ENCODE measurements around the gene RALGAPA2. TPM values are rescaled to one million over a fixed set of nuclear protein-coding genes. Genes with fewer than 3 reads are reported as not detected.

The RALGAPA2 gene
- total RNA-seq, 3 donors from 2014 or later (not counting 1 experiment from before 2014, with no cell fraction given) = 26.6 to 33.9 (median 33.1) TPM

GRCh38 chr20:20454850-20455627 lies 257.4 kb downstream of the RALGAPA2 start:
- WGBS (ENCODE audit: insufficient coverage) = 96% methylated on average over 20 of the region's 21 CpGs

GRCh38 chr20:20454367-20454766 lies 258.1 kb downstream of the RALGAPA2 start:
- DNase-seq (no peak), ATAC-seq (no peak)
- H3K4me3 ChIP-seq (ENCODE audit: low read length) = no peak overlapping the region
- Mint-ChIP-seq H3K4me1 (peaks cover 13 to 22% of the 10 kb centered on the region in 2 donors), H3K27me3 (ENCODE audit: low read depth in 2 of 2) (no peaks in the 10 kb centered on the region), H3K36me3 (no peaks in the 10 kb centered on the region), H3K27ac (no peak overlapping the region), H3K4me3 (no peak overlapping the region), H3K9me3 (no peaks in the 10 kb centered on the region)
- intact Hi-C loops (cut with micrococcal nuclease) = no loop called here
- peaks cover 2% of the 10 kb centered on the region for H3K36me3 ChIP-seq (ENCODE audit: control insufficient read depth, insufficient read depth, low read length)
- H3K27me3 ChIP-seq (ENCODE audit: control insufficient read depth, insufficient read depth, low read length) = no peaks in the 10 kb centered on the region
- H3K4me1 ChIP-seq (ENCODE audit: control insufficient read depth, insufficient read depth, low read length) = peaks cover 7% of the 10 kb centered on the region
- TF ChIP-seq CTCF (IDR thresholded peaks at IDR 0.05) = no peak
- 93% methylated on average over 2 of the region's 4 CpGs for WGBS (ENCODE audit: insufficient coverage)
- no peaks in the 10 kb centered on the region for H3K9me3 ChIP-seq (ENCODE audit: control insufficient read depth, insufficient read depth, low read length)
- no peak overlapping the region for H3K27ac ChIP-seq (ENCODE audit: low read length)

More at GRCh38 chr20:20454850-20455627, 257.4 kb downstream of the RALGAPA2 start:
- H3K36me3 Mint-ChIP-seq = no peaks in the 10 kb centered on the region
- ATAC-seq (no peak), DNase-seq (no peak)
- Histone ChIP-seq H3K9me3 (ENCODE audit: control insufficient read depth, insufficient read depth, low read length) (no peaks in the 10 kb centered on the region), H3K4me1 (ENCODE audit: control insufficient read depth, insufficient read depth, low read length) (peaks cover 7% of the 10 kb centered on the region), H3K27ac (ENCODE audit: low read length) (no peak overlapping the region), H3K36me3 (ENCODE audit: control insufficient read depth, insufficient read depth, low read length) (peaks cover 2% of the 10 kb centered on the region), H3K4me3 (ENCODE audit: low read length) (no peak overlapping the region), H3K27me3 (ENCODE audit: control insufficient read depth, insufficient read depth, low read length) (no peaks in the 10 kb centered on the region)
- no peaks in the 10 kb centered on the region for H3K27me3 Mint-ChIP-seq (ENCODE audit: low read depth in 2 of 2)
- H3K4me1 Mint-ChIP-seq = peaks cover 13 to 22% of the 10 kb centered on the region in 2 donors
- no peak overlapping the region for H3K27ac Mint-ChIP-seq
- intact Hi-C loops (cut with micrococcal nuclease) = no loop called here
- TF ChIP-seq CTCF (IDR thresholded peaks at IDR 0.05) = no peak
- no peaks in the 10 kb centered on the region for H3K9me3 Mint-ChIP-seq
- no peak overlapping the region for H3K4me3 Mint-ChIP-seq

GRCh38 chr20:20452254-20452676 lies 260.2 kb downstream of the RALGAPA2 start:
- intact Hi-C loops (cut with micrococcal nuclease) = no loop called here
- Histone ChIP-seq H3K4me1 (ENCODE audit: control insufficient read depth, insufficient read depth, low read length) (peaks cover 7% of the 10 kb centered on the region), H3K36me3 (ENCODE audit: control insufficient read depth, insufficient read depth, low read length) (no peaks in the 10 kb centered on the region), H3K27me3 (ENCODE audit: control insufficient read depth, insufficient read depth, low read length) (no peaks in the 10 kb centered on the region), H3K4me3 (ENCODE audit: low read length) (no peak overlapping the region), H3K27ac (ENCODE audit: low read length) (no peak overlapping the region), H3K9me3 (ENCODE audit: control insufficient read depth, insufficient read depth, low read length) (no peaks in the 10 kb centered on the region)
- 5% methylated on average over 19 of the region's 19 CpGs for WGBS (ENCODE audit: insufficient coverage)
- no peak for TF ChIP-seq CTCF (IDR thresholded peaks at IDR 0.05)
- Mint-ChIP-seq H3K4me1 (peaks cover 13 to 17% of the 10 kb centered on the region in 2 donors), H3K27ac (peak overlapping the region; percentile 56 to 81), H3K27me3 (ENCODE audit: low read depth in 2 of 2) (no peaks in the 10 kb centered on the region), H3K9me3 (no peaks in the 10 kb centered on the region), H3K36me3 (no peaks in the 10 kb centered on the region), H3K4me3 (peak overlapping the region; percentile 79)
- ATAC-seq (peak; percentile 83 to 96 (median 94)), DNase-seq (peak; percentile 26 to 65)

Data from natural killer cell (primary cell).